Raji (cell line): ENCODE results near the gene UNC13A.

Source experiments
- POLR2A ChIP-seq: IDR thresholded peaks from 2 replicates; pipeline ENCODE4 v1.6.1; 2011; ENCODE audit warnings: low read depth, low read length, control low read depth; ENCODE audit not compliant: insufficient read depth

Gene UNC13A

GRCh38 chr19:17582613-17583012 lies 105.5 kb downstream of the UNC13A start:
- no peak for TF ChIP-seq POLR2A

- TF ChIP-seq POLR2A, result no peak
These were observed 106.8 kb downstream of the UNC13A start for GRCh38 chr19:17581211-17581874.

GRCh38 chr19:17580470-17581144 lies 107.5 kb downstream of the UNC13A start:
- TF ChIP-seq POLR2A, result no peak

DNA sequence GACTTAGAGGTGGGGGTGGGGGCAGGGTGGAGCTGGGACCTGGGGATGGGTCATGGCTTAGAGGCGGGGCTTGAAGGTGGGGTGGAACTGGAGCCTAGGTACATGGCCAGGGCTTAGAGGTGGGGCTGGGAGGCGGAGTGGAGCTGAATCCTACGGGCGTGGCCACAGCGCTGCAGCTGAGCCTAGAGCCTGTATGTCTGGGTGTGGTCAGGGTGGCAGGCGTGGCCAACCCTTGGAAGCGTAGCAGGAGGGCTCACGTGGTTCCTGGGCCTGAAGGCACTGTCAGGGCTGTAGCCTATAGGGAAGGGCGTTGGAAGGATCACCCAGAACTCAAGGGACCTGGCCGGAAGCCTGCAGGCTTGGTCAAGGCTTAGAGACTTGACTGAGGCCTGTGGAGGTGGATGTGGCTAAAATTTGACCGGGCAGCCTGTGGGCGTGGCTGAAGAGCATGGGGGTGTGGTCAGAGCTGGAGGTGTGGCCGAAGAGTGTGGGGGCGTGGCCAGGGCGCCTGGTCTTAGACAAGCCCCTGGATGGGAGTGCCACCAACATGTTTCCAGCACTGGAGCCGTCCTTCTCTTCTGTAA lies 108.4 kb downstream of the UNC13A start:
- no peak for TF ChIP-seq POLR2A

- no peak for TF ChIP-seq POLR2A
These were observed 110.6 kb downstream of the UNC13A start for GRCh38 chr19:17577457-17578097.

- TF ChIP-seq POLR2A, result no peak
These were observed 111.2 kb downstream of the UNC13A start for GRCh38 chr19:17576758-17577456.

GRCh38 chr19:17575871-17576757 lies 112.0 kb downstream of the UNC13A start:
- TF ChIP-seq POLR2A, result no peak

DNA sequence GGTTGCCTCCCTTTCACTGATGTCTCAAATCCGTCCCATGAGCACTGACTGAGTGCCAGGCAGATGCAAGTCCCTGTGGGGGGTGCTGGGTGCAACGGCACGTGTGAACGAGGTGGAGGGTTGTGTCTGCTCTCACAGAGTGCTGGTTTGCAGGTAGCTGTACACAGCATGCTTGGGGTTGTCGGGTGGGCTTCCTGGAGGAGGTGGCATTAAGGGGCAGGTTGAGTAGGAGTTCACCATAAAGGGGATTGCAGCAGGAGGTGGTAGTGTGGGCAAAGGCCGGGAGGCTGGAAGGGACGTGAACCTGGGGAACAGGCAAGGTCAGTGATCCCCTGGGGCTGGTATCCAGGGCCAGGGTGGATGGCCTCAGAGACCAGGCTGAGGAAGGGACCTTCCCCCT lies 115.5 kb downstream of the UNC13A start:
- TF ChIP-seq POLR2A, result no peak

- TF ChIP-seq POLR2A, result no peak
These were observed 117.4 kb downstream of the UNC13A start for GRCh38 chr19:17570791-17571190.

DNA sequence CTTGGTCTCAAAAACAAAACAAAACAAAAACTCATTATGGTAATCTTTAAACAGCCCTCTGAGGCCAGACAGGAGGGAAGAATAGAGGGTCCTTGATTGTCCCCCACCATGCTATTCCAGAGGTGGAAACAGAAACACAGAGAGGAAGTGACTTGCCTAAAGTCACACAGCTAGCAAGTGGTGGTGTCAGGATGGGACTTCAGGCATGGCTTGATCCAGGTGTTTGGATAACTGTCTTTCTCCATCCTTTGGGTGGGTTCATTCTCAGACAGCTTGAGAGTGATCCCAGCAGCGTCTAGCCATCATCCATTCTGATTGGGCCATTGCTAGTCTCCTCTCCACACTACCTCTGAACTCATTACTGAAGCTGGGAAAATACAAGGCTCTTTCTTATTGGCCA lies 120.2 kb downstream of the UNC13A start:
- no peak for TF ChIP-seq POLR2A

GRCh38 chr19:17565611-17566010 lies 122.5 kb downstream of the UNC13A start:
- TF ChIP-seq POLR2A, result no peak

- no peak for TF ChIP-seq POLR2A
These were observed 123.4 kb downstream of the UNC13A start for GRCh38 chr19:17564781-17565180.

- no peak for TF ChIP-seq POLR2A
These were observed 125.6 kb downstream of the UNC13A start for GRCh38 chr19:17562561-17562960.

DNA sequence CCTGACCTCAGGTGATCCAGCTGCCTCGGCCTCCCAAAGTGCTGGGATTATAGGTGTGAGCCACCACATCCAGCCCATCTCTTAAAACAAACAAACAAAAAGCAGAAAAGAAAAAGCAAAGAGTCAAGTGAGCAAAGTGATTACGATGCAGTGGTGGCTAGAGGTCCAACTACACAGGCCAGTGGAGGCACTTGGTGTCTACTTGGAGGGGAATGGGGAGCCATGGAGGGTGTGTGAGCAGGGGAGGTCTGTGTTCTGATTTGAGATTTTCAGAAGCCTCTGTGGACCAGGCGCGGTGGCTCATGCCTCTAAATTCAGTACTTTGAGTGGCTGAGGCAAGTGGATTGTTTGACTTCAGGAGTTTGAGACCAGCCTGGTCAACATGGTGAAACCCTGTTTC lies 126.1 kb downstream of the UNC13A start:
- TF ChIP-seq POLR2A, result no peak

DNA sequence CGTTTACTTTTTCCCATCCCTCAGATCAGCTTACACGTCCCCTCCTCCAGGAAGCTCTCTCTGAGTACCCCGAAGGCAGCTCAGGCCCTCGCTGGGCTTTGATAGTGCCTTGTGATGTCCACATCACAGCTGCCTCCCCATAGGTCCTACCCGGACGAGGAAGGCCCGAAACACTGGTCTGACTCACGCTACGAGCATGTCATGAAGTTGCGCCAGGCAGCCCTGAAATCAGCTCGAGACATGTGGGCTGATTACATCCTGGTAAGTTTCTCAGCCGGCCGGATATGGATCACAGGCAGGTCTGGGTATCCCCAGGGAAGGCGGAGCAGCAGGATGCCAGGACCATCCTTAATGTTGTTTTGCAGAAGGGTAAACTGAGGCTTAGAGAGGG lies 128.0 kb downstream of the UNC13A start:
- no peak for TF ChIP-seq POLR2A

- TF ChIP-seq POLR2A, result no peak
These were observed 130.7 kb downstream of the UNC13A start for GRCh38 chr19:17557466-17557865.
